Measurements from ENCODE around the gene BOK.

DNA sequence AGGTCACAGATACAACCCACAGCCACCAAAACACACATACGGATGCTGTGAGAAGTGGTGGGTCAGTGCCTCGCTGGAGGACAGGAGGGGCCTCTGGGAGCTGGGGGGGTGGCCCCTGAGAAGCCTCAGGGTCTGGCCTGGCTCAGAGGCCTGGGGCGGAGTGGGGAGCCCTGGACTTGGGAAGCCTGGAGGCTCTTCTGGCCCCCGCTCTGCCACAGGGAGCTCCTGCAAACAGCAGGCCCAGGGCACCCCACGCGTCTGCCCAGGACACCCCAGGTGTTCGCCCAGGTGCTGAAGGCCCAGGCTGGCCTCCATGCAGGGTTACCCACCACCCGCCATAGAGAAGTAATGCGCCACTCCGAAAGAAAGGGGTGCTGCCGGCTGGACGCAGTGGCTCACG lies 52.5 kb downstream of the BOK start:
- TF ChIP-seq, protein P1, sequence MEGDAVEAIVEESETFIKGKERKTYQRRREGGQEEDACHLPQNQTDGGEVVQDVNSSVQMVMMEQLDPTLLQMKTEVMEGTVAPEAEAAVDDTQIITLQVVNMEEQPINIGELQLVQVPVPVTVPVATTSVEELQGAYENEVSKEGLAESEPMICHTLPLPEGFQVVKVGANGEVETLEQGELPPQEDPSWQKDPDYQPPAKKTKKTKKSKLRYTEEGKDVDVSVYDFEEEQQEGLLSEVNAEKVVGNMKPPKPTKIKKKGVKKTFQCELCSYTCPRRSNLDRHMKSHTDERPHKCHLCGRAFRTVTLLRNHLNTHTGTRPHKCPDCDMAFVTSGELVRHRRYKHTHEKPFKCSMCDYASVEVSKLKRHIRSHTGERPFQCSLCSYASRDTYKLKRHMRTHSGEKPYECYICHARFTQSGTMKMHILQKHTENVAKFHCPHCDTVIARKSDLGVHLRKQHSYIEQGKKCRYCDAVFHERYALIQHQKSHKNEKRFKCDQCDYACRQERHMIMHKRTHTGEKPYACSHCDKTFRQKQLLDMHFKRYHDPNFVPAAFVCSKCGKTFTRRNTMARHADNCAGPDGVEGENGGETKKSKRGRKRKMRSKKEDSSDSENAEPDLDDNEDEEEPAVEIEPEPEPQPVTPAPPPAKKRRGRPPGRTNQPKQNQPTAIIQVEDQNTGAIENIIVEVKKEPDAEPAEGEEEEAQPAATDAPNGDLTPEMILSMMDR (conservative IDR thresholded peaks at IDR 0.05; ENCODE audit: low read length) = no peak
- TF ChIP-seq EZH2phosphoT487 (IDR thresholded peaks at IDR 0.05; ENCODE audit: borderline replicate concordance) = no peak
